HCT116 (cell line): Measurements from ENCODE around the gene MYLIP. TPM values are rescaled to one million over a fixed set of nuclear protein-coding genes. Genes with fewer than 3 reads are reported as not detected.

Source experiments
- ATAC-seq: fragments of 200-7000 bp; cut with Tn5 transposase; 2 replicates; pipeline ENCODE4 v1.9.1; 2020; ENCODE audit warnings: mild to moderate bottlenecking, moderate library complexity
- BruUV-seq: library from RNA; stranded (reverse); fragments of 400-500 nt; replicated peaks from 2 replicates; lab custom pipeline; 2021; lab: Mats Ljungman, UMichigan
- CTCF ChIA-PET: fragments of 300-600 bp; sonication (Branson Sonifier 250); formaldehyde crosslinking; loops from one replicate; lab custom pipeline; 2021; ENCODE audit warnings: antibody characterized with exemption; lab: Charles Lee
- POLR2A ChIA-PET: fragments of 300-600, 350-600 bp; sonication (Branson Sonifier 250); formaldehyde crosslinking; loops from one replicate; lab custom pipeline; 2021; ENCODE audit warnings: antibody characterized with exemption; lab: Charles Lee
- RAD21 ChIA-PET, 2 experiments: fragments of 300-600 bp; sonication (Branson Sonifier 250); formaldehyde crosslinking; loops; one replicate each; lab custom pipeline; 2023; ENCODE audit warnings: low total read pairs in 2 of 2; ENCODE audit not compliant: uncharacterized antibody in 2 of 2, unreplicated experiment in 2 of 2, low non-redundant PET in 1 of 2; lab: Charles Lee
- DNase-seq: peaks from one replicate; pipeline ENCODE4 v3.0.0-alpha.2; 2010; ENCODE audit warnings: low read depth, low spot score
- H2AFZ ChIP-seq: fragments of 200-600 bp; shearing (Covaris generic), sonication (generic); 2 replicates; pipeline ENCODE4 v1.6.1; 2017; ENCODE audit warnings: low read depth, mixed run types, mixed read lengths, antibody characterized with exemption, low read length; ENCODE audit not compliant: poor library complexity, severe bottlenecking
- H3K27ac ChIP-seq: 2 replicates; pipeline ENCODE4 v1.5.1; 2012; ENCODE audit warnings: low read depth, low read length
- H3K27me3 ChIP-seq: fragments of 200-600 bp; sonication (generic); 2 replicates; pipeline ENCODE4 v1.6.1; 2016; ENCODE audit warnings: mixed run types, low read length, mixed read lengths; ENCODE audit not compliant: insufficient read depth
- H3K36me3 ChIP-seq, 2 experiments: fragments of 200-500 bp in 1 of 2; fragments of 200-600 bp in 1 of 2; sonication (Bioruptor generic) in 1 of 2; sonication (generic) in 1 of 2; 2 replicates each; pipeline versions ENCODE4 v1.5.1 to v1.6.1; 2014 to 2016; ENCODE audit warnings: low read length in 2 of 2, inconsistent platforms in 1 of 2, mixed read lengths in 1 of 2, mixed run types in 1 of 2; ENCODE audit not compliant: insufficient read depth in 2 of 2, control insufficient read depth in 1 of 2
- H3K4me1 ChIP-seq, 2 experiments: fragments of 200-600 bp in 1 of 2; sonication (generic) in 1 of 2; 2 replicates each; pipeline versions ENCODE4 v1.5.1 to v1.6.1; 2012 to 2017; ENCODE audit warnings: low read length in 2 of 2, inconsistent platforms in 1 of 2, mild to moderate bottlenecking in 1 of 2, mixed read lengths in 1 of 2, mixed run types in 1 of 2, moderate library complexity in 1 of 2; ENCODE audit not compliant: insufficient read depth in 2 of 2, control insufficient read depth in 1 of 2
- H3K4me2 ChIP-seq: fragments of 200-600 bp; sonication (generic); 2 replicates; pipeline ENCODE4 v1.6.1; 2017; ENCODE audit warnings: mixed run types, low read length, mixed read lengths
- H3K4me3 ChIP-seq, 2 experiments: fragments of 200-600 bp in 1 of 2; sonication (generic) in 1 of 2; replicated peaks in 1 of 2; 2 replicates each; pipeline ENCODE4 v1.5.1; 2011 to 2016; ENCODE audit warnings: low read length in 2 of 2, control low read depth in 1 of 2, low read depth in 1 of 2, mild to moderate bottlenecking in 1 of 2, mixed read lengths in 1 of 2, mixed run types in 1 of 2
- H3K79me2 ChIP-seq: fragments of 200-600 bp; sonication (generic); 2 replicates; pipeline ENCODE4 v1.6.1; 2017; ENCODE audit warnings: mild to moderate bottlenecking, mixed run types, low read length, moderate library complexity, mixed read lengths; ENCODE audit not compliant: insufficient read depth
- H3K9ac ChIP-seq: fragments of 200-600 bp; sonication (generic); 2 replicates; pipeline ENCODE4 v1.6.1; 2016; ENCODE audit warnings: low read length, mixed read lengths
- H3K9me2 ChIP-seq: fragments of 200-600 bp; sonication (generic), shearing (Covaris generic); 2 replicates; pipeline ENCODE4 v1.6.1; 2017; ENCODE audit warnings: mixed run types, mild to moderate bottlenecking, moderate library complexity; ENCODE audit not compliant: insufficient read depth
- H3K9me3 ChIP-seq, 2 experiments: fragments of 200-500 bp in 1 of 2; fragments of 200-600 bp in 1 of 2; sonication (Bioruptor generic) in 1 of 2; sonication (generic) in 1 of 2; 2 replicates each; pipeline ENCODE4 v1.6.1; 2014 to 2017; ENCODE audit warnings: low read length in 2 of 2, mixed read lengths in 2 of 2, inconsistent platforms in 1 of 2, low read depth in 1 of 2, mild to moderate bottlenecking in 1 of 2, mixed run types in 1 of 2, moderate library complexity in 1 of 2; ENCODE audit not compliant: control insufficient read depth in 1 of 2, insufficient read depth in 1 of 2
- H4K20me1 ChIP-seq: fragments of 200-600 bp; sonication (generic), shearing (Covaris generic); 2 replicates; pipeline ENCODE4 v1.6.1; 2017; ENCODE audit warnings: mixed run types, mild to moderate bottlenecking, moderate library complexity; ENCODE audit not compliant: insufficient read depth
- CBX3 ChIP-seq: IDR thresholded peaks from 2 replicates; pipeline ENCODE4 v1.6.1; 2012; ENCODE audit warnings: low read depth
- EGR1 ChIP-seq: IDR thresholded peaks from 2 replicates; pipeline ENCODE4 v1.6.1; 2012; ENCODE audit warnings: low read depth
- ELF1 ChIP-seq: IDR thresholded peaks from 2 replicates; pipeline ENCODE4 v1.6.1; 2012; ENCODE audit warnings: low read depth, borderline replicate concordance
- FOSL1 ChIP-seq: IDR thresholded peaks from 2 replicates; pipeline ENCODE4 v1.6.1; 2012; ENCODE audit warnings: low read depth
- POLR2AphosphoS5 ChIP-seq: IDR thresholded peaks from 2 replicates; pipeline ENCODE4 v1.6.1; 2011; ENCODE audit warnings: mild to moderate bottlenecking, low read depth, low read length, moderate library complexity
- YY1 ChIP-seq: IDR thresholded peaks from 2 replicates; pipeline ENCODE4 v1.6.1; 2011; ENCODE audit warnings: low read length, low read depth, moderate library complexity, mild to moderate bottlenecking; ENCODE audit not compliant: insufficient replicate concordance; ENCODE audit errors: extremely low read depth
- ZNF274 ChIP-seq: fragments of 200-500 bp; sonication (Bioruptor generic); IDR thresholded peaks from 2 replicates; pipeline ENCODE4 v1.6.1; 2014; ENCODE audit warnings: mild to moderate bottlenecking, low read depth, low read length, inconsistent platforms
- intact Hi-C: fragments of 100-400 bp; cut with micrococcal nuclease; formaldehyde crosslinking; loops from 2 replicates; pipeline ENCODE4 v1.10.0; 2022
- total RNA-seq: library from RNA; stranded (reverse); gene quantifications from one replicate; pipeline ENCODE4 v1.2.1, GENCODE V29; 2021; ENCODE audit not compliant: unreplicated experiment

Gene MYLIP
- total RNA-seq, 1 experiment from 2014 or later = 10.6 TPM

GRCh38 chr6:16103722-16104121 lies 25.2 kb upstream of the MYLIP start:
- no peak overlapping the region for H3K27ac ChIP-seq
- H3K4me1 ChIP-seq = no peaks in the 10 kb centered on the region

GRCh38 chr6:16104624-16105433 lies 24.1 kb upstream of the MYLIP start:
- H3K4me1 ChIP-seq = no peaks in the 10 kb centered on the region
- no peak overlapping the region for H3K9ac ChIP-seq
- H2AFZ ChIP-seq = no peak overlapping the region
- ChIA-PET RAD21 (no interaction called here), POLR2A (no interaction called here), CTCF (no interaction called here)
- H4K20me1 ChIP-seq = no peaks in the 10 kb centered on the region
- no peaks in the 10 kb centered on the region for H3K9me2 ChIP-seq
- DNase-seq (no peak), ATAC-seq (no peak)
- intact Hi-C loops = no loop called here
- no peaks in the 10 kb centered on the region for H3K36me3 ChIP-seq
- H3K27ac ChIP-seq = no peak overlapping the region
- no peak overlapping the region for H3K4me3 ChIP-seq
- TF ChIP-seq FOSL1 (no peak), EGR1 (no peak), ZNF274 (no peak), ELF1 (no peak), CBX3 (no peak), YY1 (no peak)
- BruUV-seq = no TSS peak
- H3K4me2 ChIP-seq = no peak overlapping the region
- H3K27me3 ChIP-seq = no peaks in the 10 kb centered on the region
- H3K9me3 ChIP-seq = no peaks in the 10 kb centered on the region
- H3K79me2 ChIP-seq = no peaks in the 10 kb centered on the region

More at GRCh38 chr6:16103722-16104121, 25.2 kb upstream of the MYLIP start:
- Histone ChIP-seq H2AFZ (no peak overlapping the region), H3K9me2 (no peaks in the 10 kb centered on the region), H3K4me3 (no peak overlapping the region), H3K79me2 (no peaks in the 10 kb centered on the region), H3K9me3 (no peaks in the 10 kb centered on the region), H3K4me2 (no peak overlapping the region), H3K9ac (no peak overlapping the region), H4K20me1 (no peaks in the 10 kb centered on the region), H3K36me3 (no peaks in the 10 kb centered on the region), H3K27me3 (no peaks in the 10 kb centered on the region)
- no TSS peak for BruUV-seq
- TF ChIP-seq CBX3 = no peak
- TF ChIP-seq POLR2AphosphoS5 = no peak
- POLR2A ChIA-PET = no interaction called here
- DNase-seq (no peak), ATAC-seq (no peak)
- CTCF ChIA-PET = no interaction called here
- intact Hi-C loops = no loop called here
- RAD21 ChIA-PET = no interaction called here
